Hematopoietic multipotent progenitor cell treated with erythropoietin and hydrocortisone succinate and interleukin-3 and kit ligand, for 6 days (in vitro differentiated cells): Measurements from ENCODE around the gene H3-3A.
"Not testable (repeated sequence)": the region's sequence is repeated elsewhere in the genome, so short reads cannot be mapped to it uniquely, and the experiment has no call there.

Experiments used
- DNase-seq: peaks from one replicate; pipeline ENCODE4 v3.0.0-alpha.2; 2015

Gene H3-3A

GRCh38 chr1:226086776-226087175 is 24.3 kb downstream of the H3-3A start:
- DNase-seq: no peak

GRCh38 chr1:226091461-226091860 is 28.9 kb downstream of the H3-3A start:
- no peak for DNase-seq

- not testable (repeated sequence) for DNase-seq
These were observed 29.7 kb downstream of the H3-3A start for GRCh38 chr1:226092048-226092820.

GRCh38 chr1:226092965-226093364 is 30.4 kb downstream of the H3-3A start:
- no peak for DNase-seq

- DNase-seq: no peak
These were observed 31.1 kb downstream of the H3-3A start for GRCh38 chr1:226093621-226094020.

- DNase-seq: no peak
These were observed 31.9 kb downstream of the H3-3A start for GRCh38 chr1:226094451-226094850.

GRCh38 chr1:226095286-226095685 is 32.8 kb downstream of the H3-3A start:
- no peak for DNase-seq

GRCh38 chr1:226097866-226098625 is 35.5 kb downstream of the H3-3A start:
- DNase-seq: no peak

GRCh38 chr1:226098870-226099835 is 36.6 kb downstream of the H3-3A start:
- no peak for DNase-seq

GRCh38 chr1:226100436-226101391 is 38.2 kb downstream of the H3-3A start:
- DNase-seq: peak; percentile 66

- DNase-seq: no peak
These were observed 42.2 kb downstream of the H3-3A start for GRCh38 chr1:226104671-226105121.

- DNase-seq: no peak
These were observed 45.2 kb downstream of the H3-3A start for GRCh38 chr1:226107471-226108460.

GRCh38 chr1:226108935-226109828 is 46.7 kb downstream of the H3-3A start:
- DNase-seq: no peak

GRCh38 chr1:226109829-226110248 is 47.3 kb downstream of the H3-3A start:
- peak; percentile 91 for DNase-seq

- peak; percentile 64 for DNase-seq
These were observed 48.0 kb downstream of the H3-3A start for GRCh38 chr1:226110249-226111097.

- DNase-seq: peak; percentile 75
These were observed 48.8 kb downstream of the H3-3A start for GRCh38 chr1:226111098-226111882.

GRCh38 chr1:226111883-226112261 is 49.4 kb downstream of the H3-3A start:
- no peak for DNase-seq

GRCh38 chr1:226112626-226113025 is 50.1 kb downstream of the H3-3A start:
- no peak for DNase-seq
